HG02623 (cell line): Measurements from ENCODE around the gene SRGAP2C.
"Not testable (repeated sequence)": the region's sequence is repeated elsewhere in the genome, so short reads cannot be mapped to it uniquely, and the experiment has no call there.

Experiments
- ATAC-seq: cut with Tn5 transposase; IDR thresholded peaks from one replicate; pipeline ENCODE4 v1.9.1; 2021; ENCODE audit warnings: moderate library complexity; ENCODE audit not compliant: unreplicated experiment

SRGAP2C gene

GRCh38 chr1:121226295-121226904, 41.6 kb downstream of the SRGAP2C start:
- not testable (repeated sequence) for ATAC-seq

GRCh38 chr1:121226925-121227324, 42.1 kb downstream of the SRGAP2C start:
- not testable (repeated sequence) for ATAC-seq

DNA sequence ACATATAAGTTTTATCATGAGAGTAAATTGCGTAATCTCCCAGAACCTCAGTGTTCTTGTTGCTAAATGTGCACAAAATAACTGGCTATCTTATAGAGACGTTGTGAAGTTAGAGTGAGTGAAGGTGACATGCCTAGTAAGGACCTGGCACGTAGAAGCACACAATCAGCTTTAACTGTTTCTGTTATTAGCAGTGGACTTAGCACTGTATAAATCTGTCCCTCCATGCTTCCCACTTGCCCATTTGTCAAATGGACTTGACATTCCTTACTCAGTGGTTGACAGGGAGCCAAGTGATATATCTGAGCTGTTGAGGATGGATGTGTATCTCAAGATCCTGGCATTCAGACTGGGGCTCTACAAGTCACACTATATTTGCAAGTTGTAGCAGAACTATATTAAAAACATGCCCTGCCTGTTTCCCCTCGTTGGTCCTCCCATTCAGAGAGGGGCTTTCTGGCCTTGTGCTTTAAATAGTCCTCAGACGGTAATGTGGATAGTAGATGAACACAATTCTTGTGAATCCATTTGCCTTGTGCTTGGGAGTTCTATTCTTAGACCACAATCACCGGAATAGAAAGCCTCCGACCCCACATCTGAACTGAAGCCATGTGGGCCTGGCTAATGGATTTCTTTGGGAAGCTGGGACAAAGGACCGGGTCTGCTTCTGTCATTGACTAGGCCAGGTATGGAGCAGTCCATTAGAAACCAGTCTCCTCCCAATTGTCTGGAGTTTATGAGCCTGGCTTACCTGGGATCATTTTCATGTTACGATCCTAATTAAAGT, 43.0 kb downstream of the SRGAP2C start:
- ATAC-seq = not testable (repeated sequence)

DNA sequence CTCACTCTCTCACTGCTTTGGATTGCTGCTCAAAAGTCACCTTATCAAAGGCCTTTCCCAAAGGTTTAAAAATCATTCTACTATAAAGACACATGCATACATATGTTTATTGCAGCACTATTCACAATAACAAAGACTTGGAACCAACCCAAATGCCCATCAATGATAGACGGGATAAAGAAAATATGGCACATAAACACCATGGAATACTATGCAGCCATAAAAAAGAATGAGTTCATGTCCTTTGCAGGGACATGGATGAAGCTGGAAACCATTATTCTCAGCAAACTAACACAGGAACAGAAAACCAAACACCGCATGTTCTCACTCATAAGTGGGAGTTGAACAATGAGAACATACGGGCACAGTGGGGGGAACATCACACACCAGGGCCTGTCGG, 45.9 kb downstream of the SRGAP2C start:
- not testable (repeated sequence) for ATAC-seq

DNA sequence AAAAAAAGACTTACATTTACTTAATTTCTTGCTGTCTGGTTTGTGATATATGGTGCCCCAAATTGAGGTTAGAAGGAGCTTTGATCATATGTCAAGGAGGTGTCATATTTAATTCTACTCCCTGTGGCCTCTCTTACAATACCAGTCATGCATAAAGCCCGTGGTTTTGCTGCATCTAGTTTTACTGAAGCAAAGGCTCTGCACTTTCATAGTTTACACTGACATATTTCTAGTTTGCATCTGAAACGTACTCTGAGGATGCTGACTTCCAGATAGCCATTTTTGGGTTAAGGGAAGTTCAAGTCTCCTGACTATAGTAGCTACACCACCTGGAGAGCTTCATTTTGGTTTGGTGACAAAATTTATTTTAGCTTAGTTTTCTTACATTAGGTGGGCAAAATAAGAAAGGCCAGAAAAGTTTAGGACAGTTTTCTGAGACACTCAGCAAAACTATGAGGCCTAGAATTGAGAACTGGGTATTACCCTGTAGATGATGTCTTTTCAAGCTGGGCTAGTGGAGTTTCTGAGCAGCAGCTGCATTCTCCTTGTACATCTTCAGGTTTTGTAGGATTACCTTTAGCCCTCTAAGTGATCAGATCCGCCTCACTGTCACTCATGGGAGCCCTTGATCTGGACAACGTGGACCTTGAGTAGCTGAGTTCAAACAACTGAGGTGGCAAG, 47.8 kb downstream of the SRGAP2C start:
- ATAC-seq = not testable (repeated sequence)

DNA sequence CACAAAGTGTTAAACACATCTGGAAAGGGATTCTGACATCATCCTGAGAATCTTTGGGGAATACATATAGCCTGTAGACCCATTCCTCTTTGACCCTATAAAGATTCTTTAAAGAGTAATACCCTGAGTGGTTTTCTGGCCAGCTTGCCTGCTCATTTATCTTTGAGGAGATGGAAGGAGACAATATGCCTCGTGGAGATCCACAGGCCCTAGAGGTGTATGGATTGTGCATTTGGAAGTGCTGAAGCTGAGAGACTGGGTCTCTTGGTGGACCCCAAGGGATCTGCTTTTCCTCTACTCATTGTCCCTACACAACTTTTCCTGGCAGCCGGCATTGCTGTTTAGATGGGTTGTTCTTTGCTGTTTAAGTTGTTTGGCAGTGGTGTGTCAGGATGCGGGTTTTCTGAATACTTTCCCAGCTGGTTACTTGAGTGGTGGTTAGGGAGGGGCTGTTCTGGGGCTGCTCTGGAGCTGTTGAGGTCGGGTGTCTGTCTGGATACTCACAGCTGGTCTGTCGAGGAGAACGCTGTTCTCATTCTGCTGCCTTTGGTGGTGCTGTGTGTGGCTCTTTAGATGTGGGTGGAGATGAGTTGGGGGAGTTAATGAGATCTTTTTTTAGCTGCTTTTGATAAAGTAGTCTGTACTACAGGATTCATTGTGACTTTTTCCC, 49.5 kb downstream of the SRGAP2C start:
- not testable (repeated sequence) for ATAC-seq

GRCh38 chr1:121238384-121238783, 53.6 kb downstream of the SRGAP2C start:
- peak; percentile 92 for ATAC-seq

GRCh38 chr1:121243913-121244312, 59.1 kb downstream of the SRGAP2C start:
- not testable (repeated sequence) for ATAC-seq

GRCh38 chr1:121246399-121246798, 61.6 kb downstream of the SRGAP2C start:
- ATAC-seq = not testable (repeated sequence)

- not testable (repeated sequence) for ATAC-seq
These were observed 67.9 kb downstream of the SRGAP2C start for GRCh38 chr1:121252656-121253055.

- ATAC-seq = not testable (repeated sequence)
These were observed 69.8 kb downstream of the SRGAP2C start for GRCh38 chr1:121254618-121255017.

GRCh38 chr1:121257632-121258031, 72.9 kb downstream of the SRGAP2C start:
- ATAC-seq = not testable (repeated sequence)

GRCh38 chr1:121258134-121258533, 73.4 kb downstream of the SRGAP2C start:
- not testable (repeated sequence) for ATAC-seq

DNA sequence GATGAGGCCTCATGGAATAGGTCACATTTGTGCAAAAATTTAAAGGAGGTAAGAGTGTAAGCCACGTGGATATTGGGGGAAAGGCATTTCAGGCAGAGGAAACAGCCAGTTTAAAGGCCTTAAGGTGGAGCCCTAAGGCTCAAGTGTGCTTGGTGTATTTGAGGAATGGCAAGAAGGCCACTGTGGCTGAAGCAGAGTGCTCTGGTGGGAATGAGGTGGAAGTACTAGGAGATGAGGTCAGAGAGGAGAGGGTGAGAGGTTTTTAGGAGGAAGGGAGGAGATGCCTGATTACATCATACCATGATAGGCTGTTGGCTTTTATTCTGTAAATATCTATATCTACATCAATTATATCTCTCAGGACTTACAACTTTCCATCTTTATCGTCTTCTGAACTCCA, 75.4 kb downstream of the SRGAP2C start:
- not testable (repeated sequence) for ATAC-seq

- ATAC-seq = not testable (repeated sequence)
These were observed 77.4 kb downstream of the SRGAP2C start for GRCh38 chr1:121262163-121262562.

GRCh38 chr1:121263789-121264244, 79.0 kb downstream of the SRGAP2C start:
- ATAC-seq = peak; percentile 68

DNA sequence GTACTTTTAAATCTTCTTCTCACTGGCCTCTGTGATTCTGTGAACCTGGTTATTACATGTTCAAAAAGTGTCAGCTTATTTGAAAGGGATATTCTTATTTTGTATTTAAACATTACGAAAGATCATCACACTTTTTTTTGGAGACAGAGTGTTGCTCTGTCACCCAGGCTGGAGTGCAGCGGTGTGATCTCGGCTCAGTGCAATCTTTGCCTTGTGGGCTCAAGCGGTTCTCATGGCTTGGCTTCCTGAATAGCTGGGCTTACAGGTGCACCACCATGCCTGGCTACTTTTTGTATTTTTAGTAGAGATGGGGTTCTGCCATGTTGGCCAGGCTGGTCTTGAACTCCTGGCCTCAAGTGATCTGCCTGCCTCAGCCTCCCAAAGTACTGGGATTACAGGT, 82.3 kb downstream of the SRGAP2C start:
- ATAC-seq = not testable (repeated sequence)

DNA sequence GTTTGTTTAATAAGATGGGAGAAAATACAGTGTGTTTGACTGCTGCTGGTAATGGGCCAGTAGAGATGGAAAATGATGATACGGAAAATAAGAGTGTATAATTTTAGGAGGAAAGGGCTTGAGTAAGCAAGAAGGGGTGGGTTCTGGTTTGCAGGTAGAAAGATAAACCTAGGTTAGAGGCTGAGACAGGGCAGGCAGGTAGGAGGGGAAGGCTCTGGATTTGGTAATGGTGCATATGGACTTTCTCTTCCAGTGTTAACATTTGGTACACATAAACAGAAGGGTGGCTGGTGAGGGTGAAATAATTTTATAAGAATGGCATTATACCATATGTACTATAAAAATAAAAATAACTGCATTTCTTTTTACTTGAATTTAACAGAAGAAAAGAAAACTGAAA, 84.5 kb downstream of the SRGAP2C start:
- not testable (repeated sequence) for ATAC-seq

GRCh38 chr1:121269973-121270372, 85.2 kb downstream of the SRGAP2C start:
- not testable (repeated sequence) for ATAC-seq

DNA sequence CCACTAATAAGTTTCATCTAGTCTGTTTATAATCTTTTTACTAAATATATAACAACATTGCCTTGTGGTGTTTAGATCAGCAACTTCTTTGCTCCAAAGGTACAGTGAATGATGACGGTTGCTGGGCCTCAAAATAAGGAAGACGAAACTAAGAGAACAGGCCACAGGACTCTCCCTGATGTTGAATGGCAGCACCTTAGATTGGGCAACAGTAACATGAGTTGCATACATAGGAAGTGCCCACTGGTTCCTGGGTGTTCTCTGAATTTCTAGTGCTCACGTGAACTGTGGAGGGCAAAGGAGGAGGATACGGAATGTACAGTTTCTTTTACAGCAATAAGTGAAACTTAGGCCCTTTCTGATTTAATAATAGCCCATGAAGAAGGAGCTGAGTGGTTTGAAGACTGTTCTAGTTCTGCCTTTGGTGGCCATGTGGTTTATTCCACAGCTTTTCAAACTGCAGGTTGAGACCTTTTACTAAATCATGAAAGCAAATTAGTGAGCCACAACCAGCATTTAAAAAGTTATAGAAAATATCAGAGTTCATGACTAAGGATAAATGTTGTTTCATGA, 86.5 kb downstream of the SRGAP2C start:
- ATAC-seq = not testable (repeated sequence)

GRCh38 chr1:121275435-121275834, 90.7 kb downstream of the SRGAP2C start:
- ATAC-seq = not testable (repeated sequence)
